GM12891 (cell line): Measurements from ENCODE around the gene COX14.

ENCODE experiments used
- PAX5 ChIP-seq: IDR thresholded peaks from 2 replicates; pipeline ENCODE4 v1.6.1; 2011; ENCODE audit warnings: low read length, moderate library complexity, mild to moderate bottlenecking; ENCODE audit not compliant: insufficient read depth, severe bottlenecking
- POLR2A ChIP-seq: IDR thresholded peaks from 2 replicates; pipeline ENCODE4 v1.6.1; 2011; ENCODE audit warnings: low read depth, low read length, control low read depth
- POLR2AphosphoS5 ChIP-seq: IDR thresholded peaks from 2 replicates; pipeline ENCODE4 v1.6.1; 2011; ENCODE audit warnings: low read depth, low read length, control low read depth
- SPI1 ChIP-seq: IDR thresholded peaks from 2 replicates; pipeline ENCODE4 v1.6.1; 2011; ENCODE audit warnings: low read depth, low read length, control low read depth
- TAF1 ChIP-seq: IDR thresholded peaks from 2 replicates; pipeline ENCODE4 v1.6.1; 2011; ENCODE audit warnings: low read depth, low read length, control low read depth

DNA sequence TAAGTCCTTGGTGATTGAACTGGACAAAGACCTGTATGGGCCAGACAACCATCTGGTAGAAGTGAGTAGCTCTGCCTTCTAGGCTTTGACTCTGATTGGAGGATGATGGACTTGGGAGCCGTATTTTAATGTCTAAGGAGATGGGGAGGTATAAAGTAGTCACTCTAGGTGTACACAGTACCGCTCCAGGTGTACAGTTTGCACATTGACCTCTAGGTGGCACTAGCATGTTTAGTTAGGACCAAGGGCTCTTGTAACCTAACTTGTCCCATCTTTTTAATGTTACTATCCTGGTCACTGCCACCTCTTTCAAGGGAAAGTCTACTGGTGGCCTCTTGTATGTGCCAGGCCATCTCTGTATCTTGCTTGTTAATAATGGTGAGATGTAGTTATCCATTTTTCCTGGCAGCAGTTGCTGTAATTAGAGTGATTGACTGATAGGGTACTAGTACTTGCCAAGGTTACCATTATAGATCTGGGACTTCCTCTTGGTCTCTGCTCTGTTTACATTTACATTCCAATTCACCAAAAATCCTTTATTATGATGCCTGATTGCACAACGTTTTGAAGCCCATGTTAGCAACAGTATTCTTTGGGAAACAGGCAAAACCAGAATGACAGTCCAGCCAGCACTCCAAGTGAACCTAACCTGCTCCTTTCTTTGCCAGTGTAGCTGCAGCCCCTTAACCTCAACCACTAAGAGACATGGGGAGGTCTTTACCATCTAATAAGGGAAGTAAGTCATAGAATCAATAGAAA lies 23.3 kb upstream of the COX14 start:
- TF ChIP-seq TAF1 (no peak), POLR2A (no peak), PAX5 (no peak), SPI1 (no peak; the same call in 1 of the 2 replicates), POLR2AphosphoS5 (no peak)
